ENCODE data around the gene NECAB2.

NECAB2 gene

GRCh38 chr16:84024854-84025253 lies 56.8 kb downstream of the NECAB2 start:
- DNase-seq (ENCODE audit: low spot score), result peak; percentile 59

- no peak for DNase-seq (ENCODE audit: low spot score)
Observed at GRCh38 chr16:84026606-84027005, 58.6 kb downstream of the NECAB2 start.

- DNase-seq (ENCODE audit: low spot score), result no peak
Observed at GRCh38 chr16:84027625-84028024, 59.6 kb downstream of the NECAB2 start.

GRCh38 chr16:84029297-84030047 lies 61.4 kb downstream of the NECAB2 start:
- no peak for DNase-seq (ENCODE audit: low spot score)

GRCh38 chr16:84031556-84031955 lies 63.5 kb downstream of the NECAB2 start:
- DNase-seq (ENCODE audit: low spot score), result no peak

GRCh38 chr16:84032458-84033178 lies 64.6 kb downstream of the NECAB2 start:
- DNase-seq (ENCODE audit: low spot score), result no peak

- no peak for DNase-seq (ENCODE audit: low spot score)
Observed at GRCh38 chr16:84033251-84034195, 65.5 kb downstream of the NECAB2 start.

GRCh38 chr16:84034516-84034915 lies 66.5 kb downstream of the NECAB2 start:
- DNase-seq (ENCODE audit: low spot score), result no peak

- no peak for DNase-seq (ENCODE audit: low spot score)
Observed at GRCh38 chr16:84036131-84036530, 68.1 kb downstream of the NECAB2 start.

- no peak for DNase-seq (ENCODE audit: low spot score)
Observed at GRCh38 chr16:84036982-84037425, 69.0 kb downstream of the NECAB2 start.

GRCh38 chr16:84038469-84038868 lies 70.4 kb downstream of the NECAB2 start:
- DNase-seq (ENCODE audit: low spot score), result no peak

- DNase-seq (ENCODE audit: low spot score), result no peak
Observed at GRCh38 chr16:84039696-84040095, 71.7 kb downstream of the NECAB2 start.

- DNase-seq (ENCODE audit: low spot score), result no peak
Observed at GRCh38 chr16:84040226-84040822, 72.3 kb downstream of the NECAB2 start.

- DNase-seq (ENCODE audit: low spot score), result no peak
Observed at GRCh38 chr16:84040823-84041820, 73.1 kb downstream of the NECAB2 start.

GRCh38 chr16:84041881-84042280 lies 73.8 kb downstream of the NECAB2 start:
- no peak for DNase-seq (ENCODE audit: low spot score)

- DNase-seq (ENCODE audit: low spot score), result no peak
Observed at GRCh38 chr16:84042308-84042878, 74.3 kb downstream of the NECAB2 start, which contains the start of gene SLC38A8. TSS of gene SLC38A8 (minus strand) at chr16:84042795. CDS start at chr16:84042157, 638 bp downstream.

- DNase-seq (ENCODE audit: low spot score), result no peak
Observed at GRCh38 chr16:84042879-84043485, 74.9 kb downstream of the NECAB2 start.

GRCh38 chr16:84043486-84044117 lies 75.6 kb downstream of the NECAB2 start:
- no peak for DNase-seq (ENCODE audit: low spot score)

- peak; percentile 40 for DNase-seq (ENCODE audit: low spot score)
Observed at GRCh38 chr16:84044118-84044488, 76.1 kb downstream of the NECAB2 start.
